ENCODE measurements around the gene ABHD13. TPM values are rescaled to one million over a fixed set of nuclear protein-coding genes. Genes with fewer than 3 reads are reported as not detected.

ABHD13 gene
- total and polyA plus RNA-seq, 2 experiments from 2014 or later = 5.4 to 10.4 TPM

Other genes starting within 250 kb of the ABHD13 start
- 4.9 and 5.6 TPM in 2 replicates for gene LIG4, start 2.9 kb upstream of the ABHD13 start, total RNA-seq (2014; rRNA removed; shearing (Covaris generic))
- gene LIG4, start 2.9 kb upstream of the ABHD13 start, polyA plus RNA-seq (2016; fragmentation: Nextera tagmentation; extraction: Ambion mirVana) = 1.8 and 2.6 TPM in 2 replicates
- gene TNFSF13B, start 51.3 kb downstream of the ABHD13 start, total RNA-seq (2014; rRNA removed; shearing (Covaris generic)) = 0.10 TPM in 1 of 2 replicates, not detected in the other
- 0.55 TPM in 1 of 2 replicates, not detected in the other for gene TNFSF13B, start 51.3 kb downstream of the ABHD13 start, polyA plus RNA-seq (2016; fragmentation: Nextera tagmentation; extraction: Ambion mirVana)